Measurements from ENCODE around the gene CFAP53.
"Not testable (repeated sequence)": the region's sequence is repeated elsewhere in the genome, so short reads cannot be mapped to it uniquely, and the experiment has no call there.

The CFAP53 gene

GRCh38 chr18:50268022-50268747, 1.9 kb upstream of the CFAP53 start:
- Histone ChIP-seq H3K27me3 (replicated peaks in 2 of 5; ENCODE audit: control insufficient read depth in 4 of 5, insufficient read depth in 5 of 5, low read length in 4 of 5) (no peaks in the 10 kb centered on the region), H3K36me3 (ENCODE audit: control insufficient read depth in 4 of 4, insufficient read depth in 4 of 4, low read length in 3 of 4) (peaks cover 16 to 55% (median 32%) of the 10 kb centered on the region in 4 experiments), H3K4me3 (ENCODE audit: control insufficient read depth in 1 of 7, extremely low read depth in 1 of 7, insufficient read depth in 4 of 7, low read depth in 2 of 7, low read length in 6 of 7) (peak overlapping the region in 6 of 7 experiments; percentile 29 to 91 (median 78)), H3K27ac (ENCODE audit: insufficient read depth in 1 of 2, low read depth in 1 of 2, low read length in 2 of 2, poor library complexity in 1 of 2, severe bottlenecking in 2 of 2) (peak overlapping the region in 1 of 2 experiments; percentile 37), H3K4me1 (ENCODE audit: control extremely low read depth in 1 of 4, control insufficient read depth in 4 of 4, insufficient read depth in 4 of 4, low read length in 3 of 4) (peaks cover 0 to 24% (median 12%) of the 10 kb centered on the region in 4 experiments), H3K9me3 (ENCODE audit: control extremely low read depth in 1 of 5, control insufficient read depth in 4 of 5, insufficient read depth in 2 of 5, low read depth in 1 of 5, low read length in 4 of 5) (no peaks in the 10 kb centered on the region)
- CTCF ChIA-PET, result interaction anchor here (0.6 to 2.5 kb wide), 10 partner anchors 9 to 89 kb away, joined by 3 to 14 read pairs (median 4); no protein-coding TSS in a partner anchor
- 6% methylated on average over 44 of the region's 56 CpGs for WGBS (ENCODE audit: insufficient coverage)
- peak; percentile 80 for DNase-seq
- POLR2A ChIA-PET, result interaction anchor here (1.3 kb wide), 1 partner anchor 13 kb away, joined by 3 read pairs; the partner anchor contains the start of gene MBD1

GRCh38 chr18:50262977-50263376, 3.3 kb downstream of the CFAP53 start:
- Histone ChIP-seq H3K9me3 (ENCODE audit: control extremely low read depth in 1 of 5, control insufficient read depth in 4 of 5, insufficient read depth in 2 of 5, low read depth in 1 of 5, low read length in 4 of 5) (no peaks in the 10 kb centered on the region), H3K4me1 (ENCODE audit: control extremely low read depth in 1 of 4, control insufficient read depth in 4 of 4, insufficient read depth in 4 of 4, low read length in 3 of 4) (peaks cover 0 to 21% (median 12%) of the 10 kb centered on the region in 4 experiments), H3K27me3 (replicated peaks in 2 of 5; ENCODE audit: control insufficient read depth in 4 of 5, insufficient read depth in 5 of 5, low read length in 4 of 5) (peaks cover 0 to 3% (median 0%) of the 10 kb centered on the region in 5 experiments), H3K4me3 (ENCODE audit: control insufficient read depth in 1 of 7, extremely low read depth in 1 of 7, insufficient read depth in 4 of 7, low read depth in 2 of 7, low read length in 6 of 7) (no peak overlapping the region), H3K27ac (ENCODE audit: insufficient read depth in 1 of 2, low read depth in 1 of 2, low read length in 2 of 2, poor library complexity in 1 of 2, severe bottlenecking in 2 of 2) (no peak overlapping the region), H3K36me3 (ENCODE audit: control insufficient read depth in 4 of 4, insufficient read depth in 4 of 4, low read length in 3 of 4) (peaks cover 0 to 7% (median 0%) of the 10 kb centered on the region in 4 experiments)
- DNase-seq, result no peak
- ChIA-PET CTCF (no interaction called here), POLR2A (no interaction called here)

- Histone ChIP-seq H3K4me3 (ENCODE audit: control insufficient read depth in 1 of 7, extremely low read depth in 1 of 7, insufficient read depth in 4 of 7, low read depth in 2 of 7, low read length in 6 of 7) (no peak overlapping the region), H3K27me3 (replicated peaks in 2 of 5; ENCODE audit: control insufficient read depth in 4 of 5, insufficient read depth in 5 of 5, low read length in 4 of 5) (no peaks in the 10 kb centered on the region), H3K9me3 (ENCODE audit: control extremely low read depth in 1 of 5, control insufficient read depth in 4 of 5, insufficient read depth in 2 of 5, low read depth in 1 of 5, low read length in 4 of 5) (no peaks in the 10 kb centered on the region), H3K36me3 (ENCODE audit: control insufficient read depth in 4 of 4, insufficient read depth in 4 of 4, low read length in 3 of 4) (no peaks in the 10 kb centered on the region), H3K27ac (ENCODE audit: insufficient read depth in 1 of 2, low read depth in 1 of 2, low read length in 2 of 2, poor library complexity in 1 of 2, severe bottlenecking in 2 of 2) (no peak overlapping the region), H3K4me1 (ENCODE audit: control extremely low read depth in 1 of 4, control insufficient read depth in 4 of 4, insufficient read depth in 4 of 4, low read length in 3 of 4) (no peaks in the 10 kb centered on the region)
- DNase-seq, result no peak
- 100% methylated on average over 1 of the region's 3 CpGs for WGBS (ENCODE audit: insufficient coverage)
- ChIA-PET POLR2A (no interaction called here), CTCF (no interaction called here)
These were observed 15.4 kb downstream of the CFAP53 start for GRCh38 chr18:50250935-50251334.

- ChIA-PET CTCF (no interaction called here), POLR2A (no interaction called here)
- Histone ChIP-seq H3K27ac (ENCODE audit: insufficient read depth in 1 of 2, low read depth in 1 of 2, low read length in 2 of 2, poor library complexity in 1 of 2, severe bottlenecking in 2 of 2) (no peak overlapping the region), H3K36me3 (ENCODE audit: control insufficient read depth in 4 of 4, insufficient read depth in 4 of 4, low read length in 3 of 4) (no peaks in the 10 kb centered on the region), H3K27me3 (replicated peaks in 2 of 5; ENCODE audit: control insufficient read depth in 4 of 5, insufficient read depth in 5 of 5, low read length in 4 of 5) (no peaks in the 10 kb centered on the region), H3K9me3 (ENCODE audit: control extremely low read depth in 1 of 5, control insufficient read depth in 4 of 5, insufficient read depth in 2 of 5, low read depth in 1 of 5, low read length in 4 of 5) (peaks cover 0 to 3% (median 0%) of the 10 kb centered on the region in 5 experiments), H3K4me3 (ENCODE audit: control insufficient read depth in 1 of 7, extremely low read depth in 1 of 7, insufficient read depth in 4 of 7, low read depth in 2 of 7, low read length in 6 of 7) (no peak overlapping the region), H3K4me1 (ENCODE audit: control extremely low read depth in 1 of 4, control insufficient read depth in 4 of 4, insufficient read depth in 4 of 4, low read length in 3 of 4) (no peaks in the 10 kb centered on the region)
- DNase-seq, result no peak
These were observed 16.7 kb downstream of the CFAP53 start for GRCh38 chr18:50249576-50249975.

GRCh38 chr18:50247561-50247960, 18.7 kb downstream of the CFAP53 start:
- Histone ChIP-seq H3K9me3 (ENCODE audit: control extremely low read depth in 1 of 5, control insufficient read depth in 4 of 5, insufficient read depth in 2 of 5, low read depth in 1 of 5, low read length in 4 of 5) (peaks cover 0 to 3% (median 0%) of the 10 kb centered on the region in 5 experiments), H3K27me3 (replicated peaks in 2 of 5; ENCODE audit: control insufficient read depth in 4 of 5, insufficient read depth in 5 of 5, low read length in 4 of 5) (no peaks in the 10 kb centered on the region), H3K4me1 (ENCODE audit: control extremely low read depth in 1 of 4, control insufficient read depth in 4 of 4, insufficient read depth in 4 of 4, low read length in 3 of 4) (no peaks in the 10 kb centered on the region), H3K27ac (ENCODE audit: insufficient read depth in 1 of 2, low read depth in 1 of 2, low read length in 2 of 2, poor library complexity in 1 of 2, severe bottlenecking in 2 of 2) (no peak overlapping the region), H3K36me3 (ENCODE audit: control insufficient read depth in 4 of 4, insufficient read depth in 4 of 4, low read length in 3 of 4) (no peaks in the 10 kb centered on the region), H3K4me3 (ENCODE audit: control insufficient read depth in 1 of 7, extremely low read depth in 1 of 7, insufficient read depth in 4 of 7, low read depth in 2 of 7, low read length in 6 of 7) (no peak overlapping the region)
- DNase-seq, result no peak
- CTCF ChIA-PET, result no interaction called here
- POLR2A ChIA-PET, result no interaction called here

- H3K9me3 ChIP-seq (ENCODE audit: control extremely low read depth in 1 of 5, control insufficient read depth in 4 of 5, insufficient read depth in 2 of 5, low read depth in 1 of 5, low read length in 4 of 5), result peaks cover 0 to 11% (median 2%) of the 10 kb centered on the region in 5 experiments
- H3K27ac ChIP-seq (ENCODE audit: insufficient read depth in 1 of 2, low read depth in 1 of 2, low read length in 2 of 2, poor library complexity in 1 of 2, severe bottlenecking in 2 of 2); POLR2A ChIA-PET; H3K36me3 ChIP-seq (ENCODE audit: control insufficient read depth in 4 of 4, insufficient read depth in 4 of 4, low read length in 3 of 4); H3K4me3 ChIP-seq (ENCODE audit: control insufficient read depth in 1 of 7, extremely low read depth in 1 of 7, insufficient read depth in 4 of 7, low read depth in 2 of 7, low read length in 6 of 7); H3K4me1 ChIP-seq (ENCODE audit: control extremely low read depth in 1 of 4, control insufficient read depth in 4 of 4, insufficient read depth in 4 of 4, low read length in 3 of 4); H3K27me3 ChIP-seq (replicated peaks in 2 of 5; ENCODE audit: control insufficient read depth in 4 of 5, insufficient read depth in 5 of 5, low read length in 4 of 5); DNase-seq: not testable (repeated sequence)
- CTCF ChIA-PET, result interaction anchor here (1.2 kb wide), 1 partner anchor 23 kb away, joined by 4 read pairs; no protein-coding TSS in a partner anchor
- 99% methylated on average over 4 of the region's 8 CpGs for WGBS (ENCODE audit: insufficient coverage)
These were observed 24.5 kb downstream of the CFAP53 start for GRCh38 chr18:50241768-50242167.

GRCh38 chr18:50240080-50240563, 26.2 kb downstream of the CFAP53 start:
- H3K27ac ChIP-seq (ENCODE audit: insufficient read depth in 1 of 2, low read depth in 1 of 2, low read length in 2 of 2, poor library complexity in 1 of 2, severe bottlenecking in 2 of 2), result no peak overlapping the region
- H3K27me3 ChIP-seq (replicated peaks in 2 of 5; ENCODE audit: control insufficient read depth in 4 of 5, insufficient read depth in 5 of 5, low read length in 4 of 5), result no peaks in the 10 kb centered on the region
- no peaks in the 10 kb centered on the region for H3K36me3 ChIP-seq (ENCODE audit: control insufficient read depth in 4 of 4, insufficient read depth in 4 of 4, low read length in 3 of 4)
- ChIA-PET POLR2A (no interaction called here), CTCF (no interaction called here)
- no peaks in the 10 kb centered on the region for H3K4me1 ChIP-seq (ENCODE audit: control extremely low read depth in 1 of 4, control insufficient read depth in 4 of 4, insufficient read depth in 4 of 4, low read length in 3 of 4)
- H3K4me3 ChIP-seq (ENCODE audit: control insufficient read depth in 1 of 7, extremely low read depth in 1 of 7, insufficient read depth in 4 of 7, low read depth in 2 of 7, low read length in 6 of 7), result no peak overlapping the region
- peaks cover 0 to 11% (median 2%) of the 10 kb centered on the region in 5 experiments for H3K9me3 ChIP-seq (ENCODE audit: control extremely low read depth in 1 of 5, control insufficient read depth in 4 of 5, insufficient read depth in 2 of 5, low read depth in 1 of 5, low read length in 4 of 5)
- 94% methylated on average over 3 of the region's 3 CpGs for WGBS (ENCODE audit: insufficient coverage)
- DNase-seq, result no peak

Data from common myeloid progenitor, CD34-positive (primary cell).